ENCODE measurements around the gene TMED8. TPM values are rescaled to one million over a fixed set of nuclear protein-coding genes. Genes with fewer than 3 reads are reported as not detected.

Gene TMED8
- polyA plus RNA-seq, 1 experiment, result 4.2 TPM

- POLR2A ChIA-PET, result no interaction called here
- TF ChIP-seq CTCF (IDR thresholded peaks at IDR 0.05; ENCODE audit: insufficient read depth, low read depth, low read length), result no peak
Observed at GRCh38 chr14:77329872-77330271, 47.0 kb downstream of the TMED8 start.

GRCh38 chr14:77327111-77327510 is 49.8 kb downstream of the TMED8 start:
- H3K36me3 ChIP-seq (ENCODE audit: control insufficient read depth, insufficient read depth, low read length), result no peaks in the 10 kb centered on the region
- no peaks in the 10 kb centered on the region for H3K27me3 ChIP-seq (ENCODE audit: control insufficient read depth, insufficient read depth, low read length)
- no peak for DNase-seq (ENCODE audit: low read depth)
- CTCF ChIA-PET, result no interaction called here
- no peak for TF ChIP-seq CTCF (IDR thresholded peaks at IDR 0.05; ENCODE audit: insufficient read depth, low read depth, low read length)
- H3K4me3 ChIP-seq (ENCODE audit: low read depth, low read length), result no peak overlapping the region
- POLR2A ChIA-PET, result no interaction called here

More at GRCh38 chr14:77329872-77330271, 47.0 kb downstream of the TMED8 start:
- Histone ChIP-seq H3K4me3 (ENCODE audit: low read depth, low read length) (no peak overlapping the region), H3K27me3 (ENCODE audit: control insufficient read depth, insufficient read depth, low read length) (no peaks in the 10 kb centered on the region), H3K36me3 (ENCODE audit: control insufficient read depth, insufficient read depth, low read length) (no peaks in the 10 kb centered on the region)
- no peak for DNase-seq (ENCODE audit: low read depth)
- CTCF ChIA-PET, result no interaction called here

GRCh38 chr14:77325746-77326094 is 51.2 kb downstream of the TMED8 start:
- POLR2A ChIA-PET, result no interaction called here
- no peaks in the 10 kb centered on the region for H3K36me3 ChIP-seq (ENCODE audit: control insufficient read depth, insufficient read depth, low read length)
- no peak for TF ChIP-seq CTCF (IDR thresholded peaks at IDR 0.05; ENCODE audit: insufficient read depth, low read depth, low read length)
- H3K4me3 ChIP-seq (ENCODE audit: low read depth, low read length), result no peak overlapping the region
- H3K27me3 ChIP-seq (ENCODE audit: control insufficient read depth, insufficient read depth, low read length), result no peaks in the 10 kb centered on the region
- CTCF ChIA-PET, result interaction anchor here (0.9 kb wide), 1 partner anchor 10 kb away, joined by 3 read pairs; no protein-coding TSS in a partner anchor
- no peak for DNase-seq (ENCODE audit: low read depth)

GRCh38 chr14:77324816-77325745 is 51.8 kb downstream of the TMED8 start:
- TF ChIP-seq CTCF (IDR thresholded peaks at IDR 0.05; ENCODE audit: insufficient read depth, low read depth, low read length), result no peak
- CTCF ChIA-PET, result interaction anchor here (0.5 to 0.8 kb wide), 3 partner anchors 8 to 52 kb away, joined by 3 to 4 read pairs (median 4); partner anchors contain the start of genes SAMD15 and TMED8
- POLR2A ChIA-PET, result no interaction called here
- no peak for DNase-seq (ENCODE audit: low read depth)
- no peaks in the 10 kb centered on the region for H3K36me3 ChIP-seq (ENCODE audit: control insufficient read depth, insufficient read depth, low read length)
- H3K4me3 ChIP-seq (ENCODE audit: low read depth, low read length), result no peak overlapping the region
- H3K27me3 ChIP-seq (ENCODE audit: control insufficient read depth, insufficient read depth, low read length), result no peaks in the 10 kb centered on the region

GRCh38 chr14:77324289-77324688 is 52.6 kb downstream of the TMED8 start:
- DNase-seq (ENCODE audit: low read depth), result no peak
- H3K4me3 ChIP-seq (ENCODE audit: low read depth, low read length), result no peak overlapping the region
- ChIA-PET POLR2A (no interaction called here), CTCF (interaction anchor here (0.5 to 0.8 kb wide), 5 partner anchors 9 to 53 kb away, joined by 3 to 4 read pairs (median 3); partner anchors contain the start of genes SAMD15 and TMED8)
- H3K36me3 ChIP-seq (ENCODE audit: control insufficient read depth, insufficient read depth, low read length), result no peaks in the 10 kb centered on the region
- H3K27me3 ChIP-seq (ENCODE audit: control insufficient read depth, insufficient read depth, low read length), result no peaks in the 10 kb centered on the region
- TF ChIP-seq CTCF (IDR thresholded peaks at IDR 0.05; ENCODE audit: insufficient read depth, low read depth, low read length), result no peak
